Stromal cell of bone marrow (primary cell): ENCODE data around the gene GABARAP.

ENCODE experiments used
- DNase-seq: peaks from one replicate; pipeline ENCODE4 v3.0.0-alpha.2; 2012; ENCODE audit warnings: low read depth

Gene GABARAP

DNA sequence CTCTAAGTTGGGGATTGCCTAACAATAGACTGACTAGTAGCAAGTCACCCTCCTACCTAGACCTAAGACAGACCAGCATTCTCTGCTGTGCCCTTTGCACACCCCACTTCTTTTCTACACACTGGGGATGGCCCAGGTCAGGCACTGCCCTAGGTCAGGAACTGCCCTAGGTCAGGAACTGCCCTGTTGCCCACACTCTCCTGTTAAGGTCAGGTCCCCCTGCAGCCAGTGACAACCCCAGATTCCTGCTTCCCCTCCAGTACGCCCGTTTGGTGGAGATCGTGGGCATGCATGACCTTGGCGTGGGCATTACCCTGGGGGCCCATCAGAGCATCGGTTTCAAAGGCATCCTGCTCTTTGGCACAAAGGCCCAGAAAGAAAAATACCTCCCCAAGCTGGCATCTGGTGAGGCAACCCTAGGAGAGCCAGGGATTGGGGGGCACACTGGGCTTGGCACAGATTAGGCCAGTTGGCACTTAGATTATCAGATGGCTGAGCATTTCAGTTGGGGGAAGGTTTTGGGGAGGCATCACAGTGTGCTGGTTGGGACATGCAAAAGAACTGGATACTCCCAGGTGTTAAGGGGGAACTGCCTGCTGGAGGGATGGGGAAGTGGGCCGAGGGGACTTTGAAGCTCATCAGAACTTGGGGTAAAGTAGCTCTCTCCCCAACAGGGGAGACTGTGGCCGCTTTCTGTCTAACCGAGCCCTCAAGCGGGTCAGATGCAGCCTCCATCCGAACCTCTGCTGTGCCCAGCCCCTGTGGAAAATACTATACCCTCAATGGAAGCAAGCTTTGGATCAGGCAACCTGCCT is 20.8 kb downstream of the GABARAP start:
- DNase-seq = no peak

- DNase-seq = no peak
These were observed 21.5 kb downstream of the GABARAP start for GRCh38 chr17:7220593-7221277.

DNA sequence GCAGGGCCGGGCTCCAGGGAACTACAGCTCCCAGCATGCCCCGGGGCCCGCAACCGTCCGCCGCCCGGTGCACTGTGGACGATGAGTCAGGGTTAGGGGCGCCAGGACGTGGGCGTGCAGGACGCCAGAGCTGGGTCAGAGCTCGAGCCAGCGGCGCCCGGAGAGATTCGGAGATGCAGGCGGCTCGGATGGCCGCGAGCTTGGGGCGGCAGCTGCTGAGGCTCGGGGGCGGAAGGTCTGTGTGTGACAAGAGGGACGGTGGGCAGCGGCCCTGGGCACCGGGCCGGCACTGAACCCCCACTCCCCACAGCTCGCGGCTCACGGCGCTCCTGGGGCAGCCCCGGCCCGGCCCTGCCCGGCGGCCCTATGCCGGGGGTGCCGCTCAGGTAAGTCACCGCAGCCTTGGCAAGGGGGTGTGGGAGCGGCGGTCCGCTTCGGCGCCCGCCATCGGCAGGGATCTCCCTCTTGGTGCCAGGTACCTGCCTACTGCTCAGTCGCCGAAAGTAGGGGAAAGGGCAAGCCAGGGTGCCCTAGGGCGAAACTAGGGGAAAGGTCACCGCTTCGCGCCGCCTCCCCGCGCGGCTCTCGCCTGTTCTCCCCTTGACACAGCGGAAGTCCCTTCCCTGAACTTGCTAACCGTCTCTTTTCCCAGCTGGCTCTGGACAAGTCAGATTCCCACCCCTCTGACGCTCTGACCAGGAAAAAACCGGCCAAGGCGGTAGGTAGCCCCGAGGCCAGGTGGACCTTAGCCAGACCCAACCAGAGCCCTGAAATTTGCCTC is 22.2 kb downstream of the GABARAP start, which contains the start of the genes ACADVL and DLG4:
TSS of gene ACADVL (plus strand) at position 127 of the 781 bp plus-strand sequence. CDS start at position 174, 47 bp downstream.
TSS of gene DLG4 (minus strand) at position 25 of the 781 bp plus-strand sequence.
- DNase-seq = peak; percentile 84

- DNase-seq = no peak
These were observed 22.9 kb downstream of the GABARAP start for GRCh38 chr17:7219229-7219811.

DNA sequence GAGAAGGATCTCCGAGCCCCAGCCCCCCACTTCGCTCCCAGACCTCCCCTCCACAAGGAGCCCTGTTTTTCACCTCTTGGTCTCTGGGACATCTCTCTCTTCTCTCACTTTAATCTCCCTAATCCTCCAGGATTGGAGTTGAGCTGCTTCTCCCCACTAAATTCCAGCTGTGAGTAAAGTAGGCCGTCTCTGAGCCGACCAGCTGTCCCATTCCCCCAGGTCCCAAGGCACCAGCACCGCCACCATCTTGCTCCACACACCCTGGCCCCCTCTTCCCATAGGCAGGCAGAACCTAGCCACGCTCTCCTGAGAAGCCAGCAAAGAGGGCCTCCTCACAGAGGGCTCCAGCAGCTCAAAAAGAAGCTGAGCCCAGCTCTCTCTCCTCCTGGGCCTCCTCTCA is 23.5 kb downstream of the GABARAP start:
- DNase-seq = no peak

- no peak for DNase-seq
These were observed 24.1 kb downstream of the GABARAP start for GRCh38 chr17:7218166-7218565.

- peak; percentile 56 for DNase-seq
These were observed 24.9 kb downstream of the GABARAP start for GRCh38 chr17:7217113-7217987.

- DNase-seq = no peak
These were observed 25.8 kb downstream of the GABARAP start for GRCh38 chr17:7216242-7217112.

DNA sequence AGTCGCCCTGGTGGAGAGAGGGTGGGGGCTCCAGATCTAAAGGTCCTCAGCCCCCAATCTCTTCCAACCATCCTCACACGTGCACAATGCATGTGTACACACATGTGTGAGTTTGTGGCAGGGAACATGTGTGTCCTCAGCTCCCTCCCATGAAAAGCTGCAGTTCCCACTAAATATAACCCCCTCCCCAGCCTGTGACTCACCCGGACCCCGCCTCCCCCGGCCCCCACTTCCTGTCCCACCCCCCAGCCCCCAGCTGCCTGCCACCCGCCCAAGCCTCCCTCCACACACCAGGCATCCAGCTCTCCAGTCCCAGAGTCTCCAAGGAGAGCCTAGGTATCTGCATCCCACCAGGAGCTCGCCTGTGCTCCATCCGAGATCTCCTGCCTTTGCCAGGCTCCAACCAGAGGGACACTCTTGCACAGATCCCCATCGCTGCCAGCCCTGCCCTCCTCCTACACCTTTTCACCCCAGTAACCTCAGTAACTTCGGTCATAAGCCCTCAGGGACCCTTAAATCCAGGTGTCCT is 26.5 kb downstream of the GABARAP start:
- no peak for DNase-seq

GRCh38 chr17:7215136-7215638 is 27.1 kb downstream of the GABARAP start:
- DNase-seq = no peak

GRCh38 chr17:7214300-7215135 is 27.7 kb downstream of the GABARAP start:
- peak; percentile 94 for DNase-seq

- peak; percentile 45 for DNase-seq
These were observed 28.4 kb downstream of the GABARAP start for GRCh38 chr17:7213895-7214299.

GRCh38 chr17:7211491-7212273 is 30.6 kb downstream of the GABARAP start:
- no peak for DNase-seq

GRCh38 chr17:7208754-7209460 is 33.3 kb downstream of the GABARAP start:
- no peak for DNase-seq

- DNase-seq = no peak
These were observed 34.1 kb downstream of the GABARAP start for GRCh38 chr17:7208027-7208571.

GRCh38 chr17:7207120-7208001 is 34.9 kb downstream of the GABARAP start:
- DNase-seq = no peak
